Measurements from ENCODE around the gene ABCA1.

GRCh38 chr9:104958751-104959150 is 30.8 kb upstream of the ABCA1 start:
- TF ChIP-seq JUN (CRISPR knock-in tag; IDR thresholded peaks at IDR 0.05) (no peak), SETDB1 (CRISPR knock-in tag; IDR thresholded peaks at IDR 0.05; ENCODE audit: borderline replicate concordance) (no peak), ARNT (IDR thresholded peaks at IDR 0.05) (no peak), DPF2 (CRISPR knock-in tag; IDR thresholded peaks at IDR 0.05; ENCODE audit: borderline replicate concordance, low read depth) (no peak), MLLT10 (CRISPR knock-in tag; IDR thresholded peaks at IDR 0.05) (no peak), NR0B2 (CRISPR knock-in tag; IDR thresholded peaks at IDR 0.05) (no peak), POLR2A (IDR thresholded peaks at IDR 0.05; ENCODE audit: insufficient read depth in 1 of 2, low read depth in 2 of 2, low read length in 2 of 2) (no peak), TCF12 (IDR thresholded peaks at IDR 0.05) (no peak), TCF12 (CRISPR knock-in tag; IDR thresholded peaks at IDR 0.05) (no peak)
